ENCODE data around the gene ANKRD50. TPM values are rescaled to one million over a fixed set of nuclear protein-coding genes. Genes with fewer than 3 reads are reported as not detected.

ANKRD50 gene
- total RNA-seq, 6 experiments from 2014 or later = 17.1 to 23.2 (median 18.2) TPM

- no peak for TF ChIP-seq CTCF (IDR thresholded peaks at IDR 0.05)
- Mint-ChIP-seq H3K4me1 (ENCODE audit: low read depth) (peaks cover 23% of the 10 kb centered on the region), H3K27me3 (ENCODE audit: insufficient read depth) (no peaks in the 10 kb centered on the region), H3K36me3 (ENCODE audit: low read depth) (no peaks in the 10 kb centered on the region), H3K27ac (no peak overlapping the region), H3K4me3 (no peak overlapping the region), H3K9me3 (peaks cover 3% of the 10 kb centered on the region; the same call in 1 of the 2 replicates)
- no peak for DNase-seq
These were observed 9.5 kb upstream of the ANKRD50 start for GRCh38 chr4:124722071-124722470.

GRCh38 chr4:124717101-124717500 lies 4.6 kb upstream of the ANKRD50 start:
- Mint-ChIP-seq H3K27me3 (ENCODE audit: insufficient read depth) (no peaks in the 10 kb centered on the region; the same call in 1 of the 2 replicates), H3K4me3 (no peak overlapping the region), H3K36me3 (ENCODE audit: low read depth) (no peaks in the 10 kb centered on the region), H3K9me3 (no peaks in the 10 kb centered on the region), H3K27ac (no peak overlapping the region), H3K4me1 (ENCODE audit: low read depth) (peaks cover 11% of the 10 kb centered on the region)
- DNase-seq = no peak
- no peak for TF ChIP-seq CTCF (IDR thresholded peaks at IDR 0.05)

- H3K9me3 Mint-ChIP-seq = no peaks in the 10 kb centered on the region
- DNase-seq = peak; percentile 50
- peak overlapping the region; percentile 99 for H3K27ac Mint-ChIP-seq
- TF ChIP-seq CTCF (IDR thresholded peaks at IDR 0.05) = peak; percentile 77
- peak overlapping the region; percentile 90; the same call in 1 of the 2 replicates for H3K4me3 Mint-ChIP-seq
- peaks cover 12% of the 10 kb centered on the region for H3K36me3 Mint-ChIP-seq (ENCODE audit: low read depth)
- H3K27me3 Mint-ChIP-seq (ENCODE audit: insufficient read depth) = no peaks in the 10 kb centered on the region; the same call in 1 of the 2 replicates
- H3K4me1 Mint-ChIP-seq (ENCODE audit: low read depth) = peaks cover 23% of the 10 kb centered on the region
These were observed 657 bp upstream of the ANKRD50 start for GRCh38 chr4:124713185-124713592.

GRCh38 chr4:124711471-124712371 lies 811 bp downstream of the ANKRD50 start:
- DNase-seq = peak; percentile 73
- no peak overlapping the region for H3K27ac Mint-ChIP-seq
- H3K4me3 Mint-ChIP-seq = no peak overlapping the region
- H3K27me3 Mint-ChIP-seq (ENCODE audit: insufficient read depth) = no peaks in the 10 kb centered on the region; the same call in 1 of the 2 replicates
- peak; percentile 37; the same call in 1 of the 2 replicates for TF ChIP-seq CTCF (IDR thresholded peaks at IDR 0.05)
- peaks cover 21% of the 10 kb centered on the region for H3K36me3 Mint-ChIP-seq (ENCODE audit: low read depth)
- H3K4me1 Mint-ChIP-seq (ENCODE audit: low read depth) = peaks cover 34% of the 10 kb centered on the region
- H3K9me3 Mint-ChIP-seq = no peaks in the 10 kb centered on the region

GRCh38 chr4:124710911-124711310 lies 1.6 kb downstream of the ANKRD50 start:
- Mint-ChIP-seq H3K27me3 (ENCODE audit: insufficient read depth) (no peaks in the 10 kb centered on the region; the same call in 1 of the 2 replicates), H3K36me3 (ENCODE audit: low read depth) (peaks cover 24% of the 10 kb centered on the region), H3K4me1 (ENCODE audit: low read depth) (peaks cover 34% of the 10 kb centered on the region), H3K4me3 (no peak overlapping the region), H3K9me3 (no peaks in the 10 kb centered on the region), H3K27ac (no peak overlapping the region)
- no peak for DNase-seq
- no peak for TF ChIP-seq CTCF (IDR thresholded peaks at IDR 0.05)
